Esophagus (tissue), 2 donors: ENCODE measurements around the gene GLRX. TPM values are rescaled to one million over a fixed set of nuclear protein-coding genes. Genes with fewer than 3 reads are reported as not detected.

ENCODE experiments used
- H3K27ac ChIP-seq, 2 donors: one replicate each; pipeline ENCODE4 v1.5.1; 2013; ENCODE audit warnings: low read depth in 2 of 2, mild to moderate bottlenecking in 2 of 2, inconsistent platforms in 1 of 2, low read length in 1 of 2, moderate library complexity in 1 of 2
- H3K27me3 ChIP-seq, 2 donors: one replicate each; pipeline ENCODE4 v1.6.1; 2013; ENCODE audit warnings: low read length in 2 of 2, control low read depth in 1 of 2, mild to moderate bottlenecking in 1 of 2; ENCODE audit not compliant: insufficient read depth in 2 of 2, control insufficient read depth in 1 of 2
- H3K36me3 ChIP-seq, 2 donors: one replicate each; pipeline ENCODE4 v1.6.1; 2013; ENCODE audit warnings: low read length in 1 of 2; ENCODE audit not compliant: control insufficient read depth in 2 of 2, insufficient read depth in 2 of 2
- H3K4me1 ChIP-seq, 2 donors: one replicate each; pipeline ENCODE4 v1.6.1; 2013; ENCODE audit warnings: low read length in 1 of 2; ENCODE audit not compliant: control insufficient read depth in 2 of 2, insufficient read depth in 2 of 2
- H3K4me3 ChIP-seq, 2 donors: one replicate each; pipeline ENCODE4 v1.5.1; 2013; ENCODE audit warnings: low read length in 2 of 2, mild to moderate bottlenecking in 2 of 2, low read depth in 1 of 2, moderate library complexity in 1 of 2
- H3K9me3 ChIP-seq, 2 donors: one replicate each; pipeline ENCODE4 v1.6.1; 2013; ENCODE audit warnings: mild to moderate bottlenecking in 2 of 2, low read depth in 1 of 2, low read length in 1 of 2, moderate library complexity in 1 of 2; ENCODE audit not compliant: control insufficient read depth in 2 of 2, insufficient read depth in 1 of 2
- WGBS, 2 donors: extraction: QIAGEN DNeasy Blood & Tissue Kit; methylation state at CpG; one replicate each; pipeline ENCODE4 v1.1.7; 2013; 5-methylcytosine and 5-hydroxymethylcytosine counted together
- polyA plus RNA-seq, 2 donors: library from polyadenylated mRNA; stranded (reverse); fragments of 200-250 nt; gene quantifications; one replicate each; pipeline ENCODE4 v1.2.3, GENCODE V29; 2013
- donor health status: healthy with polysubstance abuse.
- donor health status: Bipolar disorder and iron deficiency.

Gene GLRX
- polyA plus RNA-seq, 2 donors: 5.6 to 11.1 TPM

DNA sequence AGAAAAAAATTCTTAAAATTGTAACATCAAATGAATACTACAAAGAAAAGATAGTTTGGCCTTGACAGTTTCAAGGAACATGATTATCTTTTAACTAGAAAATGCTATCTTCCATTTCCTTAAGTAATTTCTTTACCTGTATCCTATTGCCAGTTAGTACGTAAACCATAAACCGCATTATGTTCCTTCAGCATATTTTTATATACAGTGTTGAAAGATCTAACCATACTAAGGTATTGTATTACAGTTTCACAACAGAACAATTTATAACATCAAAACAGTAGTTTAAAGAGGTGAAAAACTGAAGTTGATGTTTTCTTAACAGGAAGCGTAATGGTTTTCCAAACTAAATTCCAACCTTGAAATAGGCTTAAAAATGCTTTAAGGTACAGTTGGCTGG, 45.1 kb downstream of the GLRX start:
- Histone ChIP-seq H3K27me3 (no peaks in the 10 kb centered on the region), H3K36me3 (no peaks in the 10 kb centered on the region), H3K27ac (no peak overlapping the region), H3K4me1 (peaks cover 2 to 3% of the 10 kb centered on the region in 2 donors), H3K4me3 (no peak overlapping the region), H3K9me3 (no peaks in the 10 kb centered on the region)
- 96% methylated on average over 3 of the region's 3 CpGs for WGBS, 2 donors

DNA sequence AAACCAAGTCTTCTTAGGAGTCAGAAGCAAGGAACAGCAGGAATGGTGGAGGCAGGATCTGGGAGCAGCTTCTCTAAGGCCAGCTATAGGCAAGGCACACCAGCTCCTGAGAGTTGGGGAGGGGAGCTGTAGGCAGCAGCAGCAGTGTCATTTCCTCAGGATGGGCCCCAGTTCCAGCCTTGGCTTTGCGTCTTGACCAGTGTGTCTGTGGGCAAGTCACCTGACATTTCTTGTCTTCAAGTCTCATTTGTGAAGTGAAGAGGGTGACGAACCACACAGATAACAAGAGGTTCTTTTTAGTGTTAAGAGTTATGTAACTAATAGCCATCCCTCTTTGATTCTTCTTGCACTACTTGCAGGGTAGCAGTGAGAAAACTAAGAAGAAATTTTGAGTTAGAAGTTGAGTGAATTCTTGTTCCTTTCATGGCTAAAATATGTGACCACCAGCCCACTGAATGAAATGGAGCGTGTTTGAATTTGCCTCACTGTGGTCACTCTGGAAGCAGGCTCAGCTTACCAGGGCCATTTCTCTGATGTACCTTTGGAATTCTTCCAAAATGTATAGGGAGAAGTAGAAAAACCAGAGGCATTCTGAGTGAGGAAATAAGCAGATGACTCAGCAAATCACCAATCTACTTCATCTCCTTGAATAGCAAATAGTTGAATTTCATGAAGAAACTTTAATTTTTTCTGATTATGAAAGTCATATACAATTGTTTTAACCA, 49.0 kb downstream of the GLRX start:
- no peaks in the 10 kb centered on the region for H3K9me3 ChIP-seq
- no peak overlapping the region for H3K4me3 ChIP-seq
- WGBS, 2 donors: 82 to 85% methylated on average over 3 of the region's 3 CpGs
- H3K4me1 ChIP-seq: peaks cover 3% of the 10 kb centered on the region in 2 donors
- no peaks in the 10 kb centered on the region for H3K36me3 ChIP-seq
- no peaks in the 10 kb centered on the region for H3K27me3 ChIP-seq
- no peak overlapping the region for H3K27ac ChIP-seq

DNA sequence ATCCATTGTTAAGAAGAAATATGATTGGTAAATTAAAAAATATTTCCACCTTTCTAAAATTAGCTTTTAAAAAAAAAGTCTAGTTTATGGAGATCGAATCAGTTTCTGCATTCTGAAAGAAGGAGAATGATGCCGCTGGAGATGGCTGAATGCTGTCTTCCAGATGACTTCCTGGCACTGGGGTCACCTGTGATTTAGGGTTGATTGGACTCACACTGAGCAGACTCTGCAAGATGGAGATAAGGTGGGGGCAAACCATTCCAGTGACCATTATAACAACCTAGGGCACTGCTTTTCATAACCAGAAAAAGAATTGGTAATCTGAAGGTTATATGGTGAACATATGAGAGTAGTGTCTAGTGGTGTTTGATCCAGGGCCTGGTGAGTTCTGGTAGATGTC, 50.6 kb downstream of the GLRX start:
- no peaks in the 10 kb centered on the region for H3K36me3 ChIP-seq
- H3K4me3 ChIP-seq: no peak overlapping the region
- no peaks in the 10 kb centered on the region for H3K27me3 ChIP-seq
- no peaks in the 10 kb centered on the region for H3K9me3 ChIP-seq
- 88% methylated on average over 2 of the region's 2 CpGs for WGBS, 2 donors
- no peak overlapping the region for H3K27ac ChIP-seq
- H3K4me1 ChIP-seq: peaks cover 3% of the 10 kb centered on the region in 2 donors

DNA sequence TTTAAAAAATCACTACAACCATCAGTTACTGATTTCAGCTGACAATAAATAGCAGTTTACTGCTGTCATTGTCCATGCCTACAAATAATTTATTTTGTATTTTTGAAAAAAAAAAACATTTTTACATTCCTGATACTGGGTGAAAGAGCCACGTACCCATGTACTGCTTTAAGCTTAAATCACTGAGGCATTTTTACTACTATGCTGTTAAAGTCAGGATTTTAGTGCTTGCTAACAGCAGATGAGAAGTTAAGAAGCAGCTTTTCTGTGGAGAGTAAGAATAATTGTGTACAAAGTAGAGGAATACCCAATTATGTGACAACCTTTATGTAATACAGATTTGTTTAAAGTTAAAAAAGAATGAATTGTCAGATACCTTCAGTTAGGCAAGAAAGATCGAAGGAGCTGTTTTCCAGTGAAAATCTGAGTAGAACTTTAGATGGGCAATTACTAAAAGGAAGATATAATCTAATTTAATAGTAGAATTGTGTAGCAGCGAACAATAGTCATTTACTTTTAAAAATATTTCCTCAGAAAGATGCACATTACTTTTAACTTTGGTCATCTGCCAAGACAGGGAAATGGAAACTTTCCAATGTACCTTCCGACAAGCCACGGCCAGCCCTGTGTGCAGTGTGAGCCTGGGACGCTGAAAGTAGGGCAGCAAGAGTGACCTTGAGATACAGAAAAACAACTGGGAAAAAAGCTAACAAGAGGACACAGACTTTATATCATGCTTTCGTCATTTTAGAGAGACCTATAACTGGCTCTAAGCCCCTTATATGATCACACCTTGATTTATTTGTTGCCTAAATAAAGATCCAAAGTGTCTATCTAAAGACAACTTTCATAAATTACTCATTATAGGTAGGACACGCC, 51.5 kb downstream of the GLRX start:
- no peak overlapping the region for H3K27ac ChIP-seq
- H3K4me1 ChIP-seq: peaks cover 3% of the 10 kb centered on the region in 2 donors
- WGBS, 2 donors: 36 to 42% methylated on average over 8 of the region's 8 CpGs
- no peaks in the 10 kb centered on the region for H3K9me3 ChIP-seq
- no peak overlapping the region for H3K4me3 ChIP-seq
- no peaks in the 10 kb centered on the region for H3K27me3 ChIP-seq
- H3K36me3 ChIP-seq: no peaks in the 10 kb centered on the region

DNA sequence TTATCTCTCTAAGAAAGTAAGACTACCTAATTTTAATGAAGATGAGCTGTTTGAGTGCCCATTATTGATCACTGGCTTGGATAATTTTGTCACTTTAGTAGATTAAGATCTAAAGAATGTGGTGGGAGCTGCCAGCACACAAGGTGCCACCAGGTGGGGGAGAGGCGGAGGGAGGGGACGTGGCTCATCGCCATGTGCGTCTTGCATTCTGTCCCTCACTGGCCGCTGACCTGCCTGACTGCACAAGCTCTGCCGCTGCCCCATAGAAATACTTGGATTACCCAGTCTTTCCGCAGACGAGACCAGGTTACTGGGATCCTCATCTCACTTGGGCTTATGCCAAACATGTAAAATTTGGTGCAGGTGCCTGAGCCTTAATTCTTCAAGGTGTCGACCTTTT, 53.8 kb downstream of the GLRX start:
- WGBS, 2 donors: 93 to 96% methylated on average over 9 of the region's 9 CpGs
- Histone ChIP-seq H3K4me3 (no peak overlapping the region), H3K36me3 (no peaks in the 10 kb centered on the region), H3K27ac (no peak overlapping the region), H3K4me1 (peaks cover 3% of the 10 kb centered on the region in 2 donors), H3K9me3 (no peaks in the 10 kb centered on the region), H3K27me3 (no peaks in the 10 kb centered on the region)

DNA sequence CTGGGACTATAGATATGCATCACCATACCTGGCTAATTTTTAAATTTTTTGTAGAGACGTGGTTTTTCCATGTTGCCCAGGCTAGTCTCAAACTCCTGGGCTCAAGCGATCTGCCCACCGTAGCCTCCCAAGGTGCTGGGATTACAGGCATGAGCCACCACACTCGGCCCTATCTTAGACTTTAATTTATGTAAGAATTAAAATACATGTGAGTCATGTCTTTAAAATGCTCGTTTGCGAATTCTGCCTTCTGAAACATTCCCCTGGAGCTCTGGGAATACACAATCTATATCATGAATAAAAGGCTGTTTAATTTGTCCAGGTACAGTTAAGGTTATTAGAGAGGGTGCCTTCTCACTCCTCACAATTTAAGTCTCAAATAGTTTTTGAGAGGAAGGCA, 58.6 kb downstream of the GLRX start:
- no peak overlapping the region for H3K4me3 ChIP-seq
- H3K36me3 ChIP-seq: no peaks in the 10 kb centered on the region
- no peak overlapping the region for H3K27ac ChIP-seq
- H3K9me3 ChIP-seq: no peaks in the 10 kb centered on the region
- WGBS, 2 donors: 83 to 87% methylated on average over 6 of the region's 6 CpGs
- H3K27me3 ChIP-seq: no peaks in the 10 kb centered on the region
- H3K4me1 ChIP-seq: no peaks in the 10 kb centered on the region

Other genes with a start within 250 kb of the GLRX start
- gene GPR150, start 202.6 kb downstream of the GLRX start, polyA plus RNA-seq: under 1 TPM in 1 of 2 donors, not detected in 1; 0.05 TPM
- gene RFESD, start 175.9 kb downstream of the GLRX start, polyA plus RNA-seq: 1 to 10 TPM; 1.1 to 1.6 TPM
- under 1 TPM in 1 of 2 donors, not detected in 1; 0.06 TPM for gene SPATA9, start 139.7 kb downstream of the GLRX start, polyA plus RNA-seq
- gene RHOBTB3, start 91.4 kb downstream of the GLRX start, polyA plus RNA-seq: 1 to 10 TPM; 3.5 to 3.8 TPM
- gene ELL2, start 139.1 kb upstream of the GLRX start, polyA plus RNA-seq: 10 to 100 TPM; 29.1 to 39.6 TPM